ENCODE measurements around the gene RBM20.

The RBM20 gene

GRCh38 chr10:110709964-110710587 is 65.9 kb downstream of the RBM20 start:
- no peaks in the 10 kb centered on the region for H3K27me3 ChIP-seq (ENCODE audit: control insufficient read depth, insufficient read depth, low read length)
- H3K79me2 ChIP-seq: no peaks in the 10 kb centered on the region
- no peak overlapping the region for H3K4me2 ChIP-seq (ENCODE audit: low read length)
- TF ChIP-seq, protein P1, sequence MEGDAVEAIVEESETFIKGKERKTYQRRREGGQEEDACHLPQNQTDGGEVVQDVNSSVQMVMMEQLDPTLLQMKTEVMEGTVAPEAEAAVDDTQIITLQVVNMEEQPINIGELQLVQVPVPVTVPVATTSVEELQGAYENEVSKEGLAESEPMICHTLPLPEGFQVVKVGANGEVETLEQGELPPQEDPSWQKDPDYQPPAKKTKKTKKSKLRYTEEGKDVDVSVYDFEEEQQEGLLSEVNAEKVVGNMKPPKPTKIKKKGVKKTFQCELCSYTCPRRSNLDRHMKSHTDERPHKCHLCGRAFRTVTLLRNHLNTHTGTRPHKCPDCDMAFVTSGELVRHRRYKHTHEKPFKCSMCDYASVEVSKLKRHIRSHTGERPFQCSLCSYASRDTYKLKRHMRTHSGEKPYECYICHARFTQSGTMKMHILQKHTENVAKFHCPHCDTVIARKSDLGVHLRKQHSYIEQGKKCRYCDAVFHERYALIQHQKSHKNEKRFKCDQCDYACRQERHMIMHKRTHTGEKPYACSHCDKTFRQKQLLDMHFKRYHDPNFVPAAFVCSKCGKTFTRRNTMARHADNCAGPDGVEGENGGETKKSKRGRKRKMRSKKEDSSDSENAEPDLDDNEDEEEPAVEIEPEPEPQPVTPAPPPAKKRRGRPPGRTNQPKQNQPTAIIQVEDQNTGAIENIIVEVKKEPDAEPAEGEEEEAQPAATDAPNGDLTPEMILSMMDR (IDR thresholded peaks at IDR 0.05): no peak
- H3K4me1 ChIP-seq: no peaks in the 10 kb centered on the region
- H3K4me3 ChIP-seq (ENCODE audit: low read depth, low read length): no peak overlapping the region
- no peaks in the 10 kb centered on the region for H3K36me3 ChIP-seq (ENCODE audit: control insufficient read depth, insufficient read depth, low read length)
- no peaks in the 10 kb centered on the region for H3K9me3 ChIP-seq (ENCODE audit: control insufficient read depth, low read length)
- no peak overlapping the region for H2AFZ ChIP-seq
- no peak overlapping the region for H3K27ac ChIP-seq
- no peak overlapping the region for H3K9ac ChIP-seq

DNA sequence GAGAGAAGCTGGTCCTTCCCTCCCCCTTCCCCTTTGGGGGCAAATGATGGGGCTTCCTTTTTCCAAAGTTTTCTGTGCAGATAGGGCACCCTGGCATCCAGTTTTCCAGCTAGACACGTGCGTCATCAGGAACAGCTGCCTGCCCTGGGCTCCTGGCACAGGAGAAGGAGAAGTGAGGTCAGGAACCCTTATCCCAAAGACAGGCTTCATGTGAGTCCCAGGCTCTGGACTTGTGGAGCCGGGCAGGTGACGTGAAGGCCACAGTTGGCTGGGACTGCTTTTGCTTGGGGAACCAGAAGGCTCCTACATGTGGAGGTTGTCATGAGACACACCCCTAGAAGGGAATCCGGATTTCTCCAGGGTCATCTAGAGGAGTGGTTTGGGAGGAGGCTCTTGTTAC is 66.5 kb downstream of the RBM20 start:
- Histone ChIP-seq H3K4me3 (ENCODE audit: low read depth, low read length) (no peak overlapping the region), H3K4me2 (ENCODE audit: low read length) (no peak overlapping the region), H3K4me1 (no peaks in the 10 kb centered on the region), H3K27ac (no peak overlapping the region), H3K79me2 (no peaks in the 10 kb centered on the region), H3K36me3 (ENCODE audit: control insufficient read depth, insufficient read depth, low read length) (no peaks in the 10 kb centered on the region), H3K9me3 (ENCODE audit: control insufficient read depth, low read length) (no peaks in the 10 kb centered on the region), H3K27me3 (ENCODE audit: control insufficient read depth, insufficient read depth, low read length) (no peaks in the 10 kb centered on the region), H2AFZ (no peak overlapping the region), H3K9ac (no peak overlapping the region)
- TF ChIP-seq, protein P1 (IDR thresholded peaks at IDR 0.05): no peak

DNA sequence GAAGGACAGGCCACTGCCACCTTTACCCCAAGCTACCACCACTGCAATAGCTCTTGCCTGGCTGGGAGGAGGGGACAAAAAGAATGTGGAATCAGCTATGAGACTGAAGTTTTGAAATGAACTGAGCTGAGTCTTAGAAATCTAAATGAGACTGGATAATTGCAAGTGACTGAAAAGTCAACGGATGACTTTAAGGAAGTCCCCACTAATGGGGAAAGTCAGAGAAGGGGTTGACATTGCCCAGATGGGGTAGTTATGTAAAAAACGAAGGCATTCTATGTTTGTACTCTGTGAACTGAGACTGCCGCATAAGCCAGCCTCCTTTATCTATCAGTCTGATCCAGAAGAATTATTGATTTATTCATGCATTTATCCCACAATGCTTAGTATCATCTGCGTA is 67.2 kb downstream of the RBM20 start:
- Histone ChIP-seq H3K9ac (no peak overlapping the region), H2AFZ (no peak overlapping the region), H3K27me3 (ENCODE audit: control insufficient read depth, insufficient read depth, low read length) (no peaks in the 10 kb centered on the region), H3K4me2 (ENCODE audit: low read length) (no peak overlapping the region), H3K4me1 (no peaks in the 10 kb centered on the region), H3K9me3 (ENCODE audit: control insufficient read depth, low read length) (no peaks in the 10 kb centered on the region), H3K27ac (no peak overlapping the region), H3K4me3 (ENCODE audit: low read depth, low read length) (no peak overlapping the region), H3K36me3 (ENCODE audit: control insufficient read depth, insufficient read depth, low read length) (no peaks in the 10 kb centered on the region), H3K79me2 (no peaks in the 10 kb centered on the region)
- TF ChIP-seq, protein P1 (IDR thresholded peaks at IDR 0.05): no peak

DNA sequence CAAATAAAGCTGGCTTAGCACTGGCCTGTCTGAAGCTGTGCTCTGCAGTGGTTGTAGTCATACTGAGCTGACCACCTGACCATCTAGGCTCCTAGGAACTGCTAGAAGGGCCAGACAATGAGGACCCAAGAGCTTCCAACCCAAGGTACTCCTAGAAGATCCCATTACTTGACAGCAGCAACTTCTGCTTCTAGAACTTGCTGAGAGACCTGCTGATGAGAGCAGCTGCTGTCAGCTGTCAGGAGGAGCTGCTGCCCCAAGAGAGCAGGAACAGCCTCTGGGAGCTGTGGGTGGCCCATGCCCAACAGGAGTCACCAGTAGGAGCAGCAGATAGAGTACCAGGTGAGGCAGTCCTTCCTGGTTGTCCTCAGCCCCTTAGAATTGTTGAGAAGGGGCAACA is 70.2 kb downstream of the RBM20 start:
- no peak overlapping the region for H3K4me3 ChIP-seq (ENCODE audit: low read depth, low read length)
- no peak overlapping the region for H3K27ac ChIP-seq
- no peaks in the 10 kb centered on the region for H3K36me3 ChIP-seq (ENCODE audit: control insufficient read depth, insufficient read depth, low read length)
- no peaks in the 10 kb centered on the region for H3K27me3 ChIP-seq (ENCODE audit: control insufficient read depth, insufficient read depth, low read length)
- H3K4me1 ChIP-seq: no peaks in the 10 kb centered on the region
- no peak overlapping the region for H3K9ac ChIP-seq
- TF ChIP-seq, protein P1 (IDR thresholded peaks at IDR 0.05): no peak
- H3K9me3 ChIP-seq (ENCODE audit: control insufficient read depth, low read length): no peaks in the 10 kb centered on the region
- H3K79me2 ChIP-seq: no peaks in the 10 kb centered on the region
- H2AFZ ChIP-seq: no peak overlapping the region
- no peak overlapping the region for H3K4me2 ChIP-seq (ENCODE audit: low read length)

All from parathyroid adenoma (tissue), 2 donors.